HCT116 (cell line): Measurements from ENCODE around the gene TMCC1.

ENCODE experiments used
- CBX3 ChIP-seq: IDR thresholded peaks from 2 replicates; pipeline ENCODE4 v1.6.1; 2012; ENCODE audit warnings: low read depth
- CEBPB ChIP-seq: IDR thresholded peaks from 2 replicates; pipeline ENCODE4 v1.6.1; 2012; ENCODE audit warnings: low read depth
- EZH2 ChIP-seq: fragments of 200-600 bp; sonication (generic); IDR thresholded peaks from 2 replicates; pipeline ENCODE4 v1.6.1; 2017; ENCODE audit warnings: antibody characterized with exemption, mixed run types
- EZH2phosphoT487 ChIP-seq: fragments of 200-600 bp; IDR thresholded peaks from 2 replicates; pipeline ENCODE4 v1.6.1; 2018; ENCODE audit warnings: antibody characterized with exemption, borderline replicate concordance
- MAX ChIP-seq: IDR thresholded peaks from 2 replicates; pipeline ENCODE4 v1.6.1; 2012
- POLR2A ChIP-seq: IDR thresholded peaks from 2 replicates; pipeline ENCODE4 v1.7.0; 2011; ENCODE audit warnings: borderline replicate concordance; ENCODE audit not compliant: insufficient read depth, insufficient read length; ENCODE audit errors: extremely low read depth
- POLR2AphosphoS5 ChIP-seq: IDR thresholded peaks from 2 replicates; pipeline ENCODE4 v1.6.1; 2011; ENCODE audit warnings: mild to moderate bottlenecking, low read depth, low read length, moderate library complexity
- RAD21 ChIP-seq: IDR thresholded peaks from 2 replicates; pipeline ENCODE4 v1.6.1; 2012; ENCODE audit warnings: low read depth, mild to moderate bottlenecking
- REST ChIP-seq: IDR thresholded peaks from 2 replicates; pipeline ENCODE4 v1.6.1; 2012; ENCODE audit warnings: low read depth
- YY1 ChIP-seq: IDR thresholded peaks from 2 replicates; pipeline ENCODE4 v1.6.1; 2011; ENCODE audit warnings: low read length, low read depth, moderate library complexity, mild to moderate bottlenecking; ENCODE audit not compliant: insufficient replicate concordance; ENCODE audit errors: extremely low read depth
- ZFX ChIP-seq: fragments of 450-650 bp; IDR thresholded peaks from 2 replicates; pipeline ENCODE4 v1.6.1; 2017
- ZNF274 ChIP-seq: fragments of 200-500 bp; sonication (Bioruptor generic); IDR thresholded peaks from 2 replicates; pipeline ENCODE4 v1.6.1; 2014; ENCODE audit warnings: mild to moderate bottlenecking, low read depth, low read length, inconsistent platforms
- TF ChIP-seq, protein P1 (sequence below), 3 experiments: fragments of 200-600 bp in 1 of 3; sonication (generic) in 1 of 3; IDR thresholded peaks in 2 of 3; conservative IDR thresholded peaks in 1 of 3; 2 replicates each; pipeline ENCODE4 v1.5.1; 2012 to 2017; ENCODE audit warnings: low read depth in 2 of 3, low read length in 2 of 3, antibody characterized with exemption in 1 of 3, borderline replicate concordance in 1 of 3, control low read depth in 1 of 3, mild to moderate bottlenecking in 1 of 3, mixed read lengths in 1 of 3, mixed run types in 1 of 3, moderate library complexity in 1 of 3; ENCODE audit not compliant: insufficient read depth in 1 of 3

GRCh38 chr3:129795186-129796010 is 98.1 kb downstream of the TMCC1 start:
- TF ChIP-seq, protein P1, sequence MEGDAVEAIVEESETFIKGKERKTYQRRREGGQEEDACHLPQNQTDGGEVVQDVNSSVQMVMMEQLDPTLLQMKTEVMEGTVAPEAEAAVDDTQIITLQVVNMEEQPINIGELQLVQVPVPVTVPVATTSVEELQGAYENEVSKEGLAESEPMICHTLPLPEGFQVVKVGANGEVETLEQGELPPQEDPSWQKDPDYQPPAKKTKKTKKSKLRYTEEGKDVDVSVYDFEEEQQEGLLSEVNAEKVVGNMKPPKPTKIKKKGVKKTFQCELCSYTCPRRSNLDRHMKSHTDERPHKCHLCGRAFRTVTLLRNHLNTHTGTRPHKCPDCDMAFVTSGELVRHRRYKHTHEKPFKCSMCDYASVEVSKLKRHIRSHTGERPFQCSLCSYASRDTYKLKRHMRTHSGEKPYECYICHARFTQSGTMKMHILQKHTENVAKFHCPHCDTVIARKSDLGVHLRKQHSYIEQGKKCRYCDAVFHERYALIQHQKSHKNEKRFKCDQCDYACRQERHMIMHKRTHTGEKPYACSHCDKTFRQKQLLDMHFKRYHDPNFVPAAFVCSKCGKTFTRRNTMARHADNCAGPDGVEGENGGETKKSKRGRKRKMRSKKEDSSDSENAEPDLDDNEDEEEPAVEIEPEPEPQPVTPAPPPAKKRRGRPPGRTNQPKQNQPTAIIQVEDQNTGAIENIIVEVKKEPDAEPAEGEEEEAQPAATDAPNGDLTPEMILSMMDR (IDR thresholded peaks at IDR 0.05 in 2 of 3, conservative IDR thresholded peaks at IDR 0.05 in 1 of 3; ENCODE audit: borderline replicate concordance in 1 of 3, insufficient read depth in 1 of 3, low read depth in 2 of 3, low read length in 2 of 3) = no peak
- TF ChIP-seq EZH2 (no peak), ZFX (no peak), CEBPB (no peak; the same call in 1 of the 2 replicates), POLR2AphosphoS5 (no peak), POLR2A (no peak), RAD21 (no peak), MAX (peak; percentile 47), EZH2phosphoT487 (no peak), REST (no peak), YY1 (no peak), CBX3 (0 out of 2 replicates have a peak, but pooled peaks have one; percentile 45), ZNF274 (no peak)
